Measurements from ENCODE around the gene AGPAT4. TPM values are rescaled to one million over a fixed set of nuclear protein-coding genes. Genes with fewer than 3 reads are reported as not detected.
"Not testable (repeated sequence)": the region's sequence is repeated elsewhere in the genome, so short reads cannot be mapped to it uniquely, and the experiment has no call there.

The AGPAT4 gene
- total RNA-seq (10 to 100 TPM in 1 of 4 donors, 1 to 10 TPM in 3; 6.9 to 16.6 (median 7.5) TPM), polyA plus RNA-seq (1 to 10 TPM in 1 of 3 donors, under 1 TPM in 2; under 0.01 to 2.0 (median 0.23) TPM)

GRCh38 chr6:161273752-161274487 lies at the start of gene AGPAT4:
AGPAT4 (minus strand) TSS chr6:161274061; CDS start chr6:161232213, 41,848 bp downstream.
- Histone ChIP-seq H3K4me1 (peaks cover 0 to 28% (median 20%) of the 10 kb centered on the region in 4 donors), H3K4me3 (peak within 1 kb of the TSS; percentile 55 to 77 (median 64)), H3K27me3 (no peaks in the 10 kb centered on the region), H3K36me3 (no peaks in the 10 kb centered on the region), H3K27ac (peak within 1 kb of the TSS; percentile 74 to 83 (median 78)), H3K9me3 (no peaks in the 10 kb centered on the region)
- peak; percentile 58 to 92 (median 72) for TF ChIP-seq POLR2AphosphoS5 (IDR thresholded peaks at IDR 0.05)
- TF ChIP-seq POLR2A (IDR thresholded peaks at IDR 0.05): peak; percentile 19 to 20
- no peak for TF ChIP-seq CTCF (IDR thresholded peaks at IDR 0.05)
- peak in 2 of 4 donors; percentile 15 to 24 for TF ChIP-seq EP300 (IDR thresholded peaks at IDR 0.05)
- 1% methylated on average over 21 of the region's 21 CpGs for WGBS, 2 donors
- DNase-seq: peak; percentile 90
- intact Hi-C loops (cut with DNase I): loop anchor here (2.0 to 5.0 kb wide), 3 partner anchors 45 to 282 kb away; partner anchors contain the start of gene MAP3K4

DNA sequence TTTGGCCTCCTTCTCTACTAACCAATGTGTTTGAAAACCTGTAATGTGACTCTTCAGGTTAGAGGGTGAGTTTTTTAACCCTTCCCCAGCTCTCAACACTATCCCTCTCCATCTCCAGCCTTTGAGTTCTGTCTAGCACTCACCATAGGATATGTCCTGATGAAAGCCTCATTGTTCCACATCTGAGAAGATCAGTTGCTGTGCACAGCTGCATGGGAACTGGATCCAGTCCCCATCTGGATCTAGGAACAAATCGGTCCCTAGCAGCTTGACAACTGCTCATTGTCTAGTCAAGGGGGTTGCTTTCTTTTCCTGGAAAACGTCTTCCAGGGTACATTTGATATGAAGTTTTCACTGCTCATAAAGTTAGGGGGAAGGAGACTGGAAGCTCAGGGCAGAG lies 45.4 kb upstream of the AGPAT4 start:
- 64 to 66% methylated on average over 2 of the region's 2 CpGs for WGBS, 2 donors
- intact Hi-C loops (cut with DNase I): no loop called here

DNA sequence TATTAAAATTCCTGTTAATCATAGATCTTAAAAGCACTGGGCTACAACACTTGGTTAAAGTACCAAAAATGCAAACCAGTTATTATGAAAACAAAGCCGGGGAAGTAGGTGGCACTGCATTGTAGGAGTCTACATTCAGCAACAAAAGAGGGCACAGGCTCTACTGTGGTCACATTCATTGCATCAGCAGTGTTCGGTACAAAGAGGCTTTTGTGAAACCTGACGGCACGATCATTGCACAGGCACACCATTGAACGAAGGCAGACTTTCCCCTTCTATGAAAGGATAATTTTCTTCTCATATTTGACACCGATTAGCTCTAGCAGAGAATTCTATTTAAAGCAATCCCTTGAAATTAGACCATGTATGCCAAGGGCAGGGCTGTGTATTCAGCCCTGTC lies 44.6 kb upstream of the AGPAT4 start:
- Histone ChIP-seq H3K4me3 (no peak overlapping the region), H3K27ac (no peak overlapping the region), H3K4me1 (no peaks in the 10 kb centered on the region), H3K36me3 (no peaks in the 10 kb centered on the region), H3K27me3 (no peaks in the 10 kb centered on the region), H3K9me3 (peaks cover 0 to 4% (median 0%) of the 10 kb centered on the region in 4 donors)
- 85 to 86% methylated on average over 6 of the region's 6 CpGs for WGBS, 2 donors
- TF ChIP-seq POLR2A (IDR thresholded peaks at IDR 0.05): no peak
- TF ChIP-seq EP300 (IDR thresholded peaks at IDR 0.05): no peak
- TF ChIP-seq POLR2AphosphoS5 (IDR thresholded peaks at IDR 0.05): no peak
- no peak for TF ChIP-seq CTCF (IDR thresholded peaks at IDR 0.05)
- DNase-seq: no peak
- intact Hi-C loops (cut with DNase I): no loop called here

More for the DNA sequence above, 45.4 kb upstream of the AGPAT4 start:
- Histone ChIP-seq H3K27me3 (no peaks in the 10 kb centered on the region), H3K36me3 (no peaks in the 10 kb centered on the region), H3K4me3 (no peak overlapping the region), H3K4me1 (no peaks in the 10 kb centered on the region), H3K27ac (no peak overlapping the region), H3K9me3 (peaks cover 0 to 4% (median 0%) of the 10 kb centered on the region in 4 donors)
- no peak for DNase-seq
- TF ChIP-seq EP300 (IDR thresholded peaks at IDR 0.05) (no peak), POLR2AphosphoS5 (IDR thresholded peaks at IDR 0.05) (no peak), CTCF (IDR thresholded peaks at IDR 0.05) (no peak), POLR2A (IDR thresholded peaks at IDR 0.05) (no peak)

GRCh38 chr6:161316531-161316930 lies 42.7 kb upstream of the AGPAT4 start:
- intact Hi-C loops (cut with DNase I): no loop called here
- no peak overlapping the region for H3K4me3 ChIP-seq
- no peak overlapping the region for H3K27ac ChIP-seq
- H3K9me3 ChIP-seq: peaks cover 0 to 4% (median 0%) of the 10 kb centered on the region in 4 donors
- DNase-seq: no peak
- H3K4me1 ChIP-seq: no peaks in the 10 kb centered on the region
- H3K27me3 ChIP-seq: no peaks in the 10 kb centered on the region
- TF ChIP-seq POLR2A (IDR thresholded peaks at IDR 0.05) (no peak), POLR2AphosphoS5 (IDR thresholded peaks at IDR 0.05) (no peak), CTCF (IDR thresholded peaks at IDR 0.05) (no peak), EP300 (IDR thresholded peaks at IDR 0.05) (no peak)
- WGBS, 2 donors: 94% methylated on average over 3 of the region's 3 CpGs
- no peaks in the 10 kb centered on the region for H3K36me3 ChIP-seq

DNA sequence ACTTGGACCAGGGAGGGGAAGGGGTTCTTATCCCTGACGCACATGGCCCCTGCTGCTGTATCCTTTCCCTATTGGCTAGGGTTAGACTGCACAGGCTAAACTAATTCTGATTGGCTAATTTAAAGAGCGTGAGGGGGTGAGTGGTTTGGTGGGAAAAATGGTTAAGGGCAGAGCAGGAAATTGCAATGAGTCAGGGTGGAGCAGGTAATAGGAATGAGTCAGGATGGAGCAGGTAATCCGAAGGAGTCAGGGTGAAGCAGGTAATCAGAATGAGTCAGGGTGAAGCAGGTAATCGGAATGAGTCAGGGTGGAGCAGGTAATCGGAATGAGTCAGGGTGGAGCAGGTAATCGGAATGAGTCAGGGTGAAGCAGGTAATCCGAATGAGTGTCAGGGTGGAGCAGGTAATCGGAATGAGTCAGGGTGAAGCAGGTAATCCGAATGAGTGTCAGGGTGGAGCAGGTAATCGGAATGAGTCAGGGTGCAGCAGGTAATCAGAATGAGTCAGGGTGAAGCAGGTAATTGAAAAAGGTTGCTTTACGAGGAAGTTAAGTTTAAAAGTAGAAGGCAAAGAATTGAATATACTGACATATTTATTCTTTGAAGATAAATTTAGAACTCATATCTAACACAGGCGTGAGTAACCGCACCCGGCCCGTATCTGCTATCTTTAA lies 41.5 kb upstream of the AGPAT4 start:
- H3K9me3 ChIP-seq; H3K27me3 ChIP-seq; DNase-seq; H3K36me3 ChIP-seq; intact Hi-C loops (cut with DNase I); H3K4me3 ChIP-seq; H3K4me1 ChIP-seq; H3K27ac ChIP-seq: not testable (repeated sequence)
- WGBS, 2 donors: 61 to 94% methylated on average over 15 of the region's 15 CpGs

GRCh38 chr6:161314541-161315245 lies 40.8 kb upstream of the AGPAT4 start:
- H3K4me3 ChIP-seq; H3K9me3 ChIP-seq; H3K4me1 ChIP-seq; H3K27ac ChIP-seq; H3K36me3 ChIP-seq; intact Hi-C loops (cut with DNase I); DNase-seq; H3K27me3 ChIP-seq: not testable (repeated sequence)
- WGBS, 2 donors: 92 to 94% methylated on average over 20 of the region's 20 CpGs
